OCI-LY1 (cell line): ENCODE data around the gene IL20RA.

Source experiments
- H2AFZ ChIP-seq: fragments of 200-600 bp; sonication (generic), shearing (Covaris generic); 2 replicates; pipeline ENCODE4 v1.6.0; 2014; ENCODE audit warnings: antibody characterized with exemption, mild to moderate bottlenecking, low read length
- H3F3A ChIP-seq: fragments of 200-600 bp; sonication (generic), shearing (Covaris generic); 2 replicates; pipeline ENCODE4 v1.6.0; 2014; ENCODE audit warnings: mild to moderate bottlenecking, antibody characterized with exemption, low read length, moderate library complexity; ENCODE audit not compliant: insufficient read depth
- H3K27ac ChIP-seq: fragments of 200-600 bp; sonication (generic); 2 replicates; pipeline ENCODE4 v1.5.1; 2014; ENCODE audit warnings: low read length, mixed run types, mild to moderate bottlenecking, low read depth; ENCODE audit not compliant: poor library complexity, severe bottlenecking
- H3K27me3 ChIP-seq: fragments of 200-600 bp; sonication (generic); 2 replicates; pipeline ENCODE4 v1.6.0; 2014; ENCODE audit warnings: antibody characterized with exemption, mild to moderate bottlenecking, low read length, moderate library complexity; ENCODE audit not compliant: insufficient read depth
- H3K36me3 ChIP-seq: fragments of 200-600 bp; sonication (generic); 2 replicates; pipeline ENCODE4 v1.6.1; 2014; ENCODE audit warnings: mild to moderate bottlenecking, antibody characterized with exemption, low read length, moderate library complexity, mixed read lengths; ENCODE audit not compliant: insufficient read depth
- H3K4me1 ChIP-seq: fragments of 200-600 bp; sonication (generic); 2 replicates; pipeline ENCODE4 v1.5.1; 2014; ENCODE audit warnings: mild to moderate bottlenecking, low read length, moderate library complexity; ENCODE audit not compliant: insufficient read depth, severe bottlenecking
- H3K4me2 ChIP-seq: fragments of 200-600 bp; sonication (generic), shearing (Covaris generic); 2 replicates; pipeline ENCODE4 v1.6.1; 2014; ENCODE audit warnings: low read length
- H3K4me3 ChIP-seq: fragments of 200-600 bp; sonication (generic); 2 replicates; pipeline ENCODE4 v1.5.1; 2014; ENCODE audit warnings: low read length, low read depth, mild to moderate bottlenecking, mixed read lengths; ENCODE audit not compliant: poor library complexity, severe bottlenecking
- H3K79me2 ChIP-seq: fragments of 200-600 bp; shearing (Covaris generic); 2 replicates; pipeline ENCODE4 v1.6.1; 2016; ENCODE audit warnings: mixed run types, low read length, mixed read lengths; ENCODE audit not compliant: insufficient read depth
- H3K9ac ChIP-seq: fragments of 200-600 bp; sonication (generic), shearing (Covaris generic); 2 replicates; pipeline ENCODE4 v1.6.1; 2014; ENCODE audit warnings: mild to moderate bottlenecking, low read length, mixed read lengths
- H3K9me2 ChIP-seq: fragments of 200-600 bp; sonication (generic), shearing (Covaris generic); 2 replicates; pipeline ENCODE4 v1.6.1; 2014; ENCODE audit warnings: low read depth, mild to moderate bottlenecking, low read length, mixed read lengths
- H3K9me3 ChIP-seq: fragments of 200-600 bp; shearing (Covaris generic); 2 replicates; pipeline ENCODE4 v1.6.1; 2014; ENCODE audit warnings: low read length, mixed read lengths
- H4K20me1 ChIP-seq: fragments of 200-600 bp; sonication (generic), shearing (Covaris generic); 2 replicates; pipeline ENCODE4 v1.6.0; 2016; ENCODE audit warnings: mild to moderate bottlenecking, low read length; ENCODE audit not compliant: insufficient read depth
- CTCF ChIP-seq: fragments of 200-600 bp; sonication (generic), shearing (Covaris generic); IDR thresholded peaks from 2 replicates; pipeline ENCODE4 v1.5.1; 2017; ENCODE audit warnings: mild to moderate bottlenecking, antibody characterized with exemption, low read length, moderate library complexity, mixed read lengths
- EZH2 ChIP-seq: fragments of 200-600 bp; sonication (generic), shearing (Covaris generic); IDR thresholded peaks from 2 replicates; pipeline ENCODE4 v1.8.0; 2017; ENCODE audit warnings: borderline replicate concordance, mixed run types, mild to moderate bottlenecking, antibody characterized with exemption, low read length, moderate library complexity, mixed read lengths

Gene IL20RA

GRCh38 chr6:136983687-136984086, 61.1 kb downstream of the IL20RA start:
- no peaks in the 10 kb centered on the region for H3K4me1 ChIP-seq
- no peaks in the 10 kb centered on the region for H3K9me3 ChIP-seq
- no peak overlapping the region for H2AFZ ChIP-seq
- H3K4me3 ChIP-seq: no peak overlapping the region
- H3K27me3 ChIP-seq: no peaks in the 10 kb centered on the region
- H3K36me3 ChIP-seq: no peaks in the 10 kb centered on the region
- H4K20me1 ChIP-seq: no peaks in the 10 kb centered on the region
- H3K9ac ChIP-seq: no peak overlapping the region
- no peaks in the 10 kb centered on the region for H3K79me2 ChIP-seq
- H3K27ac ChIP-seq: no peak overlapping the region
- H3K4me2 ChIP-seq: no peak overlapping the region
- TF ChIP-seq EZH2 (no peak), CTCF (no peak)
- no peaks in the 10 kb centered on the region for H3F3A ChIP-seq
- no peaks in the 10 kb centered on the region for H3K9me2 ChIP-seq

GRCh38 chr6:136982928-136983327, 61.8 kb downstream of the IL20RA start:
- TF ChIP-seq CTCF (no peak), EZH2 (no peak)
- H3K9me3 ChIP-seq: no peaks in the 10 kb centered on the region
- H3K36me3 ChIP-seq: no peaks in the 10 kb centered on the region
- H3K4me1 ChIP-seq: no peaks in the 10 kb centered on the region
- H3F3A ChIP-seq: no peaks in the 10 kb centered on the region
- no peaks in the 10 kb centered on the region for H3K79me2 ChIP-seq
- H3K9ac ChIP-seq: no peak overlapping the region
- no peak overlapping the region for H3K27ac ChIP-seq
- H2AFZ ChIP-seq: no peak overlapping the region
- no peaks in the 10 kb centered on the region for H3K9me2 ChIP-seq
- no peaks in the 10 kb centered on the region for H4K20me1 ChIP-seq
- no peaks in the 10 kb centered on the region for H3K27me3 ChIP-seq
- H3K4me2 ChIP-seq: no peak overlapping the region
- H3K4me3 ChIP-seq: no peak overlapping the region

- Histone ChIP-seq H3K79me2 (no peaks in the 10 kb centered on the region), H3K27me3 (no peaks in the 10 kb centered on the region), H3K4me3 (no peak overlapping the region), H2AFZ (no peak overlapping the region), H3K27ac (no peak overlapping the region), H3K9me2 (no peaks in the 10 kb centered on the region), H4K20me1 (no peaks in the 10 kb centered on the region), H3K36me3 (no peaks in the 10 kb centered on the region), H3K4me1 (no peaks in the 10 kb centered on the region), H3K4me2 (no peak overlapping the region), H3F3A (no peaks in the 10 kb centered on the region), H3K9ac (no peak overlapping the region), H3K9me3 (no peaks in the 10 kb centered on the region)
- no peak for TF ChIP-seq EZH2
- TF ChIP-seq CTCF: no peak
Measured at GRCh38 chr6:136980070-136980469, 64.7 kb downstream of the IL20RA start.
